ENCODE results near the gene RPL13.

DNA sequence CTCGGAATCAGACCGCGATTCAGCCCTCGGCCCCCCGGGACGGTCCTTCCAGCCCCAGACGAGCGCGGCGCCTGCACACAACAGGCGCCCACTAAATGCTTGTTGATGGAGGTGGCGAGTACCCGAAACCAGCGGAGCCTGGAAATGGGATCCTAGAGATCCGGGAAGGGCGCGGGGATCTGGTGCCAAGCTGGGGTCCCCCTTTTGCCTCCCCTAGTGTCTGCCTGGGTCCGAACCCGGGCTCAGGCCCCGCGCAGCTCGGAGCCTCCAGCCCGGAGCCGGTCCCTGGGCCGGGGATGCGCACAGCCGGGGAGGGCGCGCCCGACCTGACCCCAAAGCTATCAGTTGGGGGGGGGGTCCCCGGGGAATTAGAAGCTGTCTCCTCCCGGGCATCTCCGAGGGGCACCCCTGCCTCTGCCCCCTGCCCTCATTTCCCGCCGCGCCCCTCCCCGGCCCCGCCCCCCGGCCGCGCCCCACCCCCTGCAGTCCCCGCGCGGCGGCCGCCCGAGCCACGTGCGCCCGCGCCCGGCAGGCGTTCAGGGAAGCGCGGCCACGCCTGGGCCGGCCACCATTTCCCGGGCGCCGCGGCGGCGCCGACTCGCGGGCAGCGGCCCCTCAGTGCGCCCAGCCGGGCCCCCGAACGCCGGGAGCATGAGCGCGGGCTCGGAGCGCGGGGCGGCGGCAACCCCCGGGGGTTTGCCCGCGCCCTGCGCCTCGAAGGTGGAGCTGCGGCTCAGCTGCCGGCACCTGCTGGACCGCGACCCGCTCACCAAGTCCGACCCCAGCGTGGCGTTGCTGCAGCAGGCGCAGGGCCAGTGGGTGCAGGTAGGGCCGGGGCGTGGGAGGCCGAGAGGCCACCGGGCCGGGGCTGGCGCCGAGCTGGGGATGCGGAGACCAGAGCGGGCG is 15.0 kb downstream of the RPL13 start, which contains the start of gene CPNE7:
- TF ChIP-seq, protein P1, sequence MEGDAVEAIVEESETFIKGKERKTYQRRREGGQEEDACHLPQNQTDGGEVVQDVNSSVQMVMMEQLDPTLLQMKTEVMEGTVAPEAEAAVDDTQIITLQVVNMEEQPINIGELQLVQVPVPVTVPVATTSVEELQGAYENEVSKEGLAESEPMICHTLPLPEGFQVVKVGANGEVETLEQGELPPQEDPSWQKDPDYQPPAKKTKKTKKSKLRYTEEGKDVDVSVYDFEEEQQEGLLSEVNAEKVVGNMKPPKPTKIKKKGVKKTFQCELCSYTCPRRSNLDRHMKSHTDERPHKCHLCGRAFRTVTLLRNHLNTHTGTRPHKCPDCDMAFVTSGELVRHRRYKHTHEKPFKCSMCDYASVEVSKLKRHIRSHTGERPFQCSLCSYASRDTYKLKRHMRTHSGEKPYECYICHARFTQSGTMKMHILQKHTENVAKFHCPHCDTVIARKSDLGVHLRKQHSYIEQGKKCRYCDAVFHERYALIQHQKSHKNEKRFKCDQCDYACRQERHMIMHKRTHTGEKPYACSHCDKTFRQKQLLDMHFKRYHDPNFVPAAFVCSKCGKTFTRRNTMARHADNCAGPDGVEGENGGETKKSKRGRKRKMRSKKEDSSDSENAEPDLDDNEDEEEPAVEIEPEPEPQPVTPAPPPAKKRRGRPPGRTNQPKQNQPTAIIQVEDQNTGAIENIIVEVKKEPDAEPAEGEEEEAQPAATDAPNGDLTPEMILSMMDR (IDR thresholded peaks at IDR 0.05 in 8 of 11, conservative IDR thresholded peaks at IDR 0.05 in 3 of 11) = no peak
- no peak for TF ChIP-seq POLR2AphosphoS5 (IDR thresholded peaks at IDR 0.05)
- no peak for TF ChIP-seq POLR2A (IDR thresholded peaks at IDR 0.05)
